K562 (cell line): ENCODE data around the gene GIMAP8. TPM values are rescaled to one million over a fixed set of nuclear protein-coding genes. Genes with fewer than 3 reads are reported as not detected.

Experiments used
- DPF2 ChIP-seq: fragments of 450-650 bp; IDR thresholded peaks from 2 replicates; pipeline ENCODE4 v1.6.1; 2016
- ESRRA ChIP-seq: fragments of 450-650 bp; IDR thresholded peaks from 2 replicates; pipeline ENCODE4 v1.6.1; 2014; ENCODE audit warnings: low read depth, mild to moderate bottlenecking, moderate library complexity, borderline replicate concordance
- ETV1 ChIP-seq: fragments of 450-650 bp; conservative IDR thresholded peaks from 2 replicates; pipeline ENCODE4 v1.6.1; 2016; ENCODE audit warnings: missing genetic modification characterization, control low read depth, low read depth, missing compliant biosample characterization
- NFXL1 ChIP-seq: fragments of 450-650 bp; formaldehyde crosslinking; IDR thresholded peaks from 2 replicates; pipeline ENCODE4 v1.4.0; 2021; ENCODE audit warnings: mild to moderate bottlenecking
- NR4A1 ChIP-seq, 2 experiments: fragments of 250-450 bp in 1 of 2; fragments of 450-650 bp in 1 of 2; sonication (Bioruptor Pico) in 1 of 2; IDR thresholded peaks; 2 replicates each; pipeline versions ENCODE4 v1.4.0 to v1.6.1; 2016 to 2020; ENCODE audit warnings: mild to moderate bottlenecking in 2 of 2, missing compliant biosample characterization in 1 of 2, missing genetic modification characterization in 1 of 2, moderate library complexity in 1 of 2
- SOX6 ChIP-seq: fragments of 450-650 bp; IDR thresholded peaks from 2 replicates; pipeline ENCODE4 v1.6.1; 2014; ENCODE audit warnings: mild to moderate bottlenecking
- TGIF2 ChIP-seq: sonication (generic); formaldehyde crosslinking; IDR thresholded peaks from 2 replicates; pipeline ENCODE4 v1.8.1; 2022; ENCODE audit warnings: mild to moderate bottlenecking, missing genetic modification reagents, moderate library complexity
- ZNF583 ChIP-seq: fragments of 250-450 bp; sonication (Bioruptor Pico); IDR thresholded peaks from 2 replicates; pipeline ENCODE4 v1.4.0; 2020
- ZNF589 ChIP-seq: fragments of 200-800 bp; sonication (Bioruptor generic); IDR thresholded peaks from 2 replicates; pipeline ENCODE4 v1.6.1; 2016; ENCODE audit warnings: low read depth, missing genetic modification characterization, missing compliant biosample characterization
- ZNF668 ChIP-seq: fragments of 250-450 bp; sonication (Bioruptor Pico); IDR thresholded peaks from 2 replicates; pipeline ENCODE4 v1.8.0; 2022; ENCODE audit warnings: mild to moderate bottlenecking, inconsistent platforms
- polyA plus RNA-seq, 8 experiments: library from polyadenylated mRNA; depleted of rRNA in 4 of 8; stranded (reverse) in 5 of 8; unstranded in 3 of 8; fragments of >200 nt; fragmentation: Nextera tagmentation in 2 of 8; fragmentation: Illumina TruSeq in 1 of 8; extraction: Ambion mirVana in 2 of 8; extraction: Trizol in 1 of 8; gene quantifications; 2 replicates each; pipeline versions ENCODE4 v1.2.1 to v1.2.3, GENCODE V29; 2011 to 2014; ENCODE audit warnings: inconsistent platforms in 1 of 8, missing spikeins in 1 of 8
- total RNA-seq, 7 experiments: library from RNA; depleted of rRNA in 6 of 7; stranded (reverse); fragments of >200 nt in 6 of 7; fragmentation: Illumina TruSeq in 2 of 7; extraction: Trizol in 2 of 7; gene quantifications; 2 replicates each; pipeline versions ENCODE4 v1.2.1 to v1.2.3, GENCODE V29; 2011 to 2021; ENCODE audit warnings: low replicate concordance in 1 of 7
- TF ChIP-seq, protein P1 (sequence below): fragments of 450-650 bp; formaldehyde crosslinking; IDR thresholded peaks from 2 replicates; pipeline ENCODE4 v1.4.0; 2022; ENCODE audit warnings: mild to moderate bottlenecking, moderate library complexity
- TF ChIP-seq, protein P2 (sequence below): IDR thresholded peaks from 2 replicates; pipeline ENCODE4 v1.6.1; 2014; ENCODE audit warnings: antibody characterized with exemption
- TF ChIP-seq, protein P3 (sequence below): fragments of 450-650 bp; IDR thresholded peaks from 2 replicates; pipeline ENCODE4 v1.6.1; 2016; ENCODE audit warnings: mild to moderate bottlenecking, moderate library complexity

Gene GIMAP8
- total and polyA plus RNA-seq, 9 of the 15 experiments (the other 6 are each of a cell fraction or from before 2014, with no cell fraction given) = not detected

DNA sequence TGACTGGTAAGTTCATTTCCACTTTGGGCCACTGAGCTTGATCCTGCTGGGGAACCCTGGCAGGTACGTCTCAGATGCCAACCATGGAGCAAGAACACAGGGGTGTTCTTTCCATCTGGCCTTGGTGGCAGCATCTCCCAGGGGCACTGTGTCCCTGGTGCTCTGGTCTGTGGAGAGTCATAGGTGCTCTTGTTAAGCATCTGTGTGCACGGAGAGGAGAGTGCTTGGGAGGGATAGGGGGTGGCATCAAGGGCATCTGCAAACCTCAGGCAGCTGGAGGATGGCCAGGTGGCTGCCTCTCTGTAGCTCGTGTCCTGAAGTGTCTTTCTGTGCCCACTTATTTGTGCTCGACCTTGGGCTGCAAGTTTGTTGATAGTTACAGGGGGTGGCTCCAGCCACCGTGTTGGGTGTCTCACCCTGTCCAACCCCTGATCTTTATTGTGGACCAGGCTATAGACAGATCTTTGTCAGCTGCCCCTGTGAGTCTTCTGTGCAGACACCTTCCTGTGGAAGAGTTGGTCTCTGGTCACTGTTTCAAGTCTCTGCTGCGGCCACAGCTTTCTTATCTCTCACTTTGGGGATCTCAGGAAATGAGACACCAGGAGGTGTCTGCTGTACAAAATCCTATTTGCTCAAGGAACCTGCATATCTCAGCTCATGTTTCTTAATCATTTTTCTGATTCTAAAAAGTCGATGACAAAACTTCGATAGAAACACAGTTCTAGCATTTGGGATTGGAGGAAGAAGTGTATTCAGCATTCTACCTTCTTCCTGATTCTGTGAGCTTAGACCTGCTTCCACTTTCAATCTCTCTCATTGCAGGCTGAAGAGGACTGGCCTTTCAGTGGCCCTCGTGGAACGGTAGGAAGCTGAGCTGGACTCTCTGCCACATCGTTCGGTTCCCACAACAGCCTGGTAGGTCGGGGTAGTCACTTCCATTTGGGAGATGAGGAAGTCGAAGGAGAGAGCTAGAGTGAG, 17.2 kb upstream of the GIMAP8 start (continued):
- peak; percentile 57; the same call in 1 of the 2 replicates for TF ChIP-seq ZNF583 (CRISPR knock-in tag)
- no peak for TF ChIP-seq ESRRA
- TF ChIP-seq TGIF2 (CRISPR knock-in tag) = no peak
- TF ChIP-seq, protein P1, sequence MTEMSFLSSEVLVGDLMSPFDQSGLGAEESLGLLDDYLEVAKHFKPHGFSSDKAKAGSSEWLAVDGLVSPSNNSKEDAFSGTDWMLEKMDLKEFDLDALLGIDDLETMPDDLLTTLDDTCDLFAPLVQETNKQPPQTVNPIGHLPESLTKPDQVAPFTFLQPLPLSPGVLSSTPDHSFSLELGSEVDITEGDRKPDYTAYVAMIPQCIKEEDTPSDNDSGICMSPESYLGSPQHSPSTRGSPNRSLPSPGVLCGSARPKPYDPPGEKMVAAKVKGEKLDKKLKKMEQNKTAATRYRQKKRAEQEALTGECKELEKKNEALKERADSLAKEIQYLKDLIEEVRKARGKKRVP (CRISPR knock-in tag) = peak; percentile 36; the same call in 1 of the 2 replicates
- TF ChIP-seq DPF2 = peak; percentile 77; the same call in 1 of the 2 replicates
- TF ChIP-seq, protein P2, sequence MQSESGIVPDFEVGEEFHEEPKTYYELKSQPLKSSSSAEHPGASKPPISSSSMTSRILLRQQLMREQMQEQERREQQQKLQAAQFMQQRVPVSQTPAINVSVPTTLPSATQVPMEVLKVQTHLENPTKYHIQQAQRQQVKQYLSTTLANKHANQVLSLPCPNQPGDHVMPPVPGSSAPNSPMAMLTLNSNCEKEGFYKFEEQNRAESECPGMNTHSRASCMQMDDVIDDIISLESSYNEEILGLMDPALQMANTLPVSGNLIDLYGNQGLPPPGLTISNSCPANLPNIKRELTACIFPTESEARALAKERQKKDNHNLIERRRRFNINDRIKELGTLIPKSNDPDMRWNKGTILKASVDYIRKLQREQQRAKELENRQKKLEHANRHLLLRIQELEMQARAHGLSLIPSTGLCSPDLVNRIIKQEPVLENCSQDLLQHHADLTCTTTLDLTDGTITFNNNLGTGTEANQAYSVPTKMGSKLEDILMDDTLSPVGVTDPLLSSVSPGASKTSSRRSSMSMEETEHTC = no peak
- TF ChIP-seq, protein P3, sequence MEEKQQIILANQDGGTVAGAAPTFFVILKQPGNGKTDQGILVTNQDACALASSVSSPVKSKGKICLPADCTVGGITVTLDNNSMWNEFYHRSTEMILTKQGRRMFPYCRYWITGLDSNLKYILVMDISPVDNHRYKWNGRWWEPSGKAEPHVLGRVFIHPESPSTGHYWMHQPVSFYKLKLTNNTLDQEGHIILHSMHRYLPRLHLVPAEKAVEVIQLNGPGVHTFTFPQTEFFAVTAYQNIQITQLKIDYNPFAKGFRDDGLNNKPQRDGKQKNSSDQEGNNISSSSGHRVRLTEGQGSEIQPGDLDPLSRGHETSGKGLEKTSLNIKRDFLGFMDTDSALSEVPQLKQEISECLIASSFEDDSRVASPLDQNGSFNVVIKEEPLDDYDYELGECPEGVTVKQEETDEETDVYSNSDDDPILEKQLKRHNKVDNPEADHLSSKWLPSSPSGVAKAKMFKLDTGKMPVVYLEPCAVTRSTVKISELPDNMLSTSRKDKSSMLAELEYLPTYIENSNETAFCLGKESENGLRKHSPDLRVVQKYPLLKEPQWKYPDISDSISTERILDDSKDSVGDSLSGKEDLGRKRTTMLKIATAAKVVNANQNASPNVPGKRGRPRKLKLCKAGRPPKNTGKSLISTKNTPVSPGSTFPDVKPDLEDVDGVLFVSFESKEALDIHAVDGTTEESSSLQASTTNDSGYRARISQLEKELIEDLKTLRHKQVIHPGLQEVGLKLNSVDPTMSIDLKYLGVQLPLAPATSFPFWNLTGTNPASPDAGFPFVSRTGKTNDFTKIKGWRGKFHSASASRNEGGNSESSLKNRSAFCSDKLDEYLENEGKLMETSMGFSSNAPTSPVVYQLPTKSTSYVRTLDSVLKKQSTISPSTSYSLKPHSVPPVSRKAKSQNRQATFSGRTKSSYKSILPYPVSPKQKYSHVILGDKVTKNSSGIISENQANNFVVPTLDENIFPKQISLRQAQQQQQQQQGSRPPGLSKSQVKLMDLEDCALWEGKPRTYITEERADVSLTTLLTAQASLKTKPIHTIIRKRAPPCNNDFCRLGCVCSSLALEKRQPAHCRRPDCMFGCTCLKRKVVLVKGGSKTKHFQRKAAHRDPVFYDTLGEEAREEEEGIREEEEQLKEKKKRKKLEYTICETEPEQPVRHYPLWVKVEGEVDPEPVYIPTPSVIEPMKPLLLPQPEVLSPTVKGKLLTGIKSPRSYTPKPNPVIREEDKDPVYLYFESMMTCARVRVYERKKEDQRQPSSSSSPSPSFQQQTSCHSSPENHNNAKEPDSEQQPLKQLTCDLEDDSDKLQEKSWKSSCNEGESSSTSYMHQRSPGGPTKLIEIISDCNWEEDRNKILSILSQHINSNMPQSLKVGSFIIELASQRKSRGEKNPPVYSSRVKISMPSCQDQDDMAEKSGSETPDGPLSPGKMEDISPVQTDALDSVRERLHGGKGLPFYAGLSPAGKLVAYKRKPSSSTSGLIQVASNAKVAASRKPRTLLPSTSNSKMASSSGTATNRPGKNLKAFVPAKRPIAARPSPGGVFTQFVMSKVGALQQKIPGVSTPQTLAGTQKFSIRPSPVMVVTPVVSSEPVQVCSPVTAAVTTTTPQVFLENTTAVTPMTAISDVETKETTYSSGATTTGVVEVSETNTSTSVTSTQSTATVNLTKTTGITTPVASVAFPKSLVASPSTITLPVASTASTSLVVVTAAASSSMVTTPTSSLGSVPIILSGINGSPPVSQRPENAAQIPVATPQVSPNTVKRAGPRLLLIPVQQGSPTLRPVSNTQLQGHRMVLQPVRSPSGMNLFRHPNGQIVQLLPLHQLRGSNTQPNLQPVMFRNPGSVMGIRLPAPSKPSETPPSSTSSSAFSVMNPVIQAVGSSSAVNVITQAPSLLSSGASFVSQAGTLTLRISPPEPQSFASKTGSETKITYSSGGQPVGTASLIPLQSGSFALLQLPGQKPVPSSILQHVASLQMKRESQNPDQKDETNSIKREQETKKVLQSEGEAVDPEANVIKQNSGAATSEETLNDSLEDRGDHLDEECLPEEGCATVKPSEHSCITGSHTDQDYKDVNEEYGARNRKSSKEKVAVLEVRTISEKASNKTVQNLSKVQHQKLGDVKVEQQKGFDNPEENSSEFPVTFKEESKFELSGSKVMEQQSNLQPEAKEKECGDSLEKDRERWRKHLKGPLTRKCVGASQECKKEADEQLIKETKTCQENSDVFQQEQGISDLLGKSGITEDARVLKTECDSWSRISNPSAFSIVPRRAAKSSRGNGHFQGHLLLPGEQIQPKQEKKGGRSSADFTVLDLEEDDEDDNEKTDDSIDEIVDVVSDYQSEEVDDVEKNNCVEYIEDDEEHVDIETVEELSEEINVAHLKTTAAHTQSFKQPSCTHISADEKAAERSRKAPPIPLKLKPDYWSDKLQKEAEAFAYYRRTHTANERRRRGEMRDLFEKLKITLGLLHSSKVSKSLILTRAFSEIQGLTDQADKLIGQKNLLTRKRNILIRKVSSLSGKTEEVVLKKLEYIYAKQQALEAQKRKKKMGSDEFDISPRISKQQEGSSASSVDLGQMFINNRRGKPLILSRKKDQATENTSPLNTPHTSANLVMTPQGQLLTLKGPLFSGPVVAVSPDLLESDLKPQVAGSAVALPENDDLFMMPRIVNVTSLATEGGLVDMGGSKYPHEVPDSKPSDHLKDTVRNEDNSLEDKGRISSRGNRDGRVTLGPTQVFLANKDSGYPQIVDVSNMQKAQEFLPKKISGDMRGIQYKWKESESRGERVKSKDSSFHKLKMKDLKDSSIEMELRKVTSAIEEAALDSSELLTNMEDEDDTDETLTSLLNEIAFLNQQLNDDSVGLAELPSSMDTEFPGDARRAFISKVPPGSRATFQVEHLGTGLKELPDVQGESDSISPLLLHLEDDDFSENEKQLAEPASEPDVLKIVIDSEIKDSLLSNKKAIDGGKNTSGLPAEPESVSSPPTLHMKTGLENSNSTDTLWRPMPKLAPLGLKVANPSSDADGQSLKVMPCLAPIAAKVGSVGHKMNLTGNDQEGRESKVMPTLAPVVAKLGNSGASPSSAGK = peak; percentile 63
- TF ChIP-seq ZNF668 (CRISPR knock-in tag) = peak; percentile 47; the same call in 1 of the 2 replicates
- TF ChIP-seq ETV1 = peak; percentile 69
- peak; percentile 67; the same call in 1 of the 2 replicates for TF ChIP-seq NR4A1 (CRISPR knock-in tag; IDR thresholded peaks at IDR 0.05)
- TF ChIP-seq NR4A1 (tag; IDR thresholded peaks at IDR 0.05) = no peak
- peak; percentile 76; the same call in 1 of the 2 replicates for TF ChIP-seq ZNF589 (CRISPR knock-in tag)
- 0 out of 2 replicates have a peak, but pooled peaks have one; percentile 13 for TF ChIP-seq SOX6
- TF ChIP-seq NFXL1 (CRISPR knock-in tag) = peak; percentile 70; the same call in 1 of the 2 replicates
